GM12864 (cell line): ENCODE results near the gene HOXB5.

Source experiments
- DNase-seq: peaks from one replicate; pipeline ENCODE4 v3.0.0-alpha.2; 2011; ENCODE audit warnings: low read depth
- H3K4me3 ChIP-seq: 2 replicates; pipeline ENCODE4 v1.5.1; 2011; ENCODE audit warnings: mild to moderate bottlenecking, low read depth, low read length, control low read depth
- TF ChIP-seq, protein P1 (sequence below): IDR thresholded peaks from 2 replicates; pipeline ENCODE4 v1.5.1; 2011; ENCODE audit warnings: low read depth, mild to moderate bottlenecking, moderate library complexity, low read length, control low read depth, inconsistent platforms; ENCODE audit errors: missing control alignments

Gene HOXB5

GRCh38 chr17:48627623-48628521, 34.3 kb upstream of the HOXB5 start:
- TF ChIP-seq, protein P1, sequence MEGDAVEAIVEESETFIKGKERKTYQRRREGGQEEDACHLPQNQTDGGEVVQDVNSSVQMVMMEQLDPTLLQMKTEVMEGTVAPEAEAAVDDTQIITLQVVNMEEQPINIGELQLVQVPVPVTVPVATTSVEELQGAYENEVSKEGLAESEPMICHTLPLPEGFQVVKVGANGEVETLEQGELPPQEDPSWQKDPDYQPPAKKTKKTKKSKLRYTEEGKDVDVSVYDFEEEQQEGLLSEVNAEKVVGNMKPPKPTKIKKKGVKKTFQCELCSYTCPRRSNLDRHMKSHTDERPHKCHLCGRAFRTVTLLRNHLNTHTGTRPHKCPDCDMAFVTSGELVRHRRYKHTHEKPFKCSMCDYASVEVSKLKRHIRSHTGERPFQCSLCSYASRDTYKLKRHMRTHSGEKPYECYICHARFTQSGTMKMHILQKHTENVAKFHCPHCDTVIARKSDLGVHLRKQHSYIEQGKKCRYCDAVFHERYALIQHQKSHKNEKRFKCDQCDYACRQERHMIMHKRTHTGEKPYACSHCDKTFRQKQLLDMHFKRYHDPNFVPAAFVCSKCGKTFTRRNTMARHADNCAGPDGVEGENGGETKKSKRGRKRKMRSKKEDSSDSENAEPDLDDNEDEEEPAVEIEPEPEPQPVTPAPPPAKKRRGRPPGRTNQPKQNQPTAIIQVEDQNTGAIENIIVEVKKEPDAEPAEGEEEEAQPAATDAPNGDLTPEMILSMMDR: no peak
- no peak for DNase-seq
- no peak overlapping the region for H3K4me3 ChIP-seq

DNA sequence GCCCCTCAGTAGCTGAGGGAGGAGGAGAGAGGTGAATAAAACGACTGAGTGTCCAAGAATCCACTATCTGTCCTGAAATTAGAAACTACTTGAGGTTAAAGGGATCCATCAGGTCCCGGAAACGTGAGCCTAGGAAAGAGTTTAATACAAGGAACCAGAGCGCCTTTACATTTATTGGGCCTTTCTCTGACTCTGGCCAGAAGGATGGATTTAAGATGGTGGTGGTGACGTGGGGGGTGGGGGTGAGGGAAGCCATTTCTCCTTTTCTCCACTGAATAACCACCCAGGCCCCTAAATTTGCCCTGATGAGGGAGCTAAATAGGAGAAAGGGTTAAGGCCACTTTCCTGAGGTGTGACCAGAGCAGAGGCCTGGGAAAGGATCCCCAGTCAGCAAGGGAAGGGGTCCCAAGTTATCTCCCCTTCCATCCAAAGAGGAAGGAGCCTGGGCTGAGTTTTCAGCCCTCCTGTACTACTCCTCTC, 33.6 kb upstream of the HOXB5 start:
- TF ChIP-seq, protein P1: no peak
- no peak for DNase-seq
- H3K4me3 ChIP-seq: no peak overlapping the region

DNA sequence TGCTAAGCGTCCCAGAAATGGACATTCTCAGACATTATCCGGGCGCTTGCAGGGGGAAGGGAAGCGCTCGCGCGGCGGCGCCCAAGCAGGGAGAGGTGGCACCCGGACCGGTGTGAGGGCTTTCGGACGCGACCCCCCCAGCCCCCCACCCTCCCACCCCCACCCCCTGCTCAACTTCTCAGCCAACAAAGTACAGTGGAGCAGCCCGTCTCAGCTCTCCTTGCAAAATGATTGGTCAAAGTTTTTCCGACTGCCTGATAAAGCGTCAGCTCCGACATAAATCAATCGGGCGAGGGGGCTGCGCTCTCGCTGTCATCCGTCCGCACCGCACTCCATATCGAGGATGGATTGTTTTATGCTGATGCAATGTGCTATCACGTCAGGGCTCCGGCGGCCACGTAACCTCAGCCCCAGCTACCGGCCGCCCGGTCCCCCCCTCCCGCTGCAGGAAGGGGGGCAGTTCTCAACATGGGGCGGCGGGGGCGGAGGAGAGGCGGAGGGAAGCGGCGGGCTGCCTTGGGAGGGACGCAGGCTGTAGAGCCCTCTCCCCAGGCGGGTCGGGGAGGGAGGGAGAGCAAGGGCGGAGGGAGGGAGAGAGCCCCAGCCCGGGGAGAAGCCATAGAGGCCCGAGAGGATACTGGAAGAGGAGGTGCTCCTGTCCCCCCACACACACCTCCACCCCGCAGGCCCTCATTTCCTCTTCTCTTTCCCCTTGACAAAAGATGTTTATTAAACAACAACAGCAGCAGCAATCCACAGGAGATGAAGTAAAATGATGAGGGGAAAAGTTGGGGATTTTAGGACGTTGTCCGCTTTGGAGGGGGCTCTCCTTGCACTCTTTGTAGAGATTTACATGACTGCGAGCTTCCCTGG, 32.9 kb upstream of the HOXB5 start, which contains the start of gene HOXB9:
Gene HOXB9, minus strand, starts transcription at position 114 of the 873 bp plus-strand sequence. Its CDS starts 89 bp downstream, at position 25.
- TF ChIP-seq, protein P1: no peak
- no peak for DNase-seq
- H3K4me3 ChIP-seq: peak within 1 kb of the TSS; percentile 47

DNA sequence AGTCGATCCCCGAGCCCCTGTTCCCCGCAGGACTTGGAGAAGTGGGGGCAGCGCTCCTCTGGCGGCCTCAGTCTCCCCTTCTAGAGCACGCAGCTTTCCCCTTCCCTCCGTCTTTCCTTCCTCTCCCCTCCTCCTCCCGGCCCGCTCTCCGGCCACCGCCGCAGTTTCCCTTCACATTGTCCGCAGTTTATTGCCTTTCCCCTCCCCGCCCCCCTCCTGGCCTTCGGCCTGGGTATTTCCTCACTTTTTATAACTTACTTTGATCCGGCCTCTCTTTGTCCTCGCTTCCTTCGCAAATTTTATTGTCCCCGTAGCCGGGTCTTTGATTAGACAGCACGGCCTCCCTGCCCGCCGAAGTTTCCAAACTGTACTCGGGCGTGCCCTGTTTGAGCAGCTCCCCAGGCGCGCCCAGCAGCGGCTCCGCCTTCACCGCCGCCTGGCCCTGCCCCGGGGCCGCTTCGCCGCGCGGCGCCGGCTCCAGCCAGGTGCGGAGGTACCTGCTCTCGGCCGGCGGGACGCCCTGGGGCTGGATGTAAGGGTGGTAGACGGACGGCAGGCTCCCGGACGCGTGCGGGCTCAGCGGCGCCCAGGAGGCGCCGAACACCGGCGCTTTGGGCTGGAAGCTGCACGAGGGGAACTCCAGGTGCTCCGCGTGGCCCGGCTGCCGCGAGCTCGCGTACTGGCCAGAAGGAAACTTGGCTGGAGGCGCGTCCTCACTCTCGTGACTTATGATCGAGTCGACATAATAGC, 32.1 kb upstream of the HOXB5 start:
- no peak for DNase-seq
- TF ChIP-seq, protein P1: no peak
- peak overlapping the region; percentile 47 for H3K4me3 ChIP-seq

- H3K4me3 ChIP-seq: peak overlapping the region; percentile 47
- TF ChIP-seq, protein P1: no peak
- DNase-seq: no peak
Measured at GRCh38 chr17:48624544-48625494, 31.2 kb upstream of the HOXB5 start.

DNA sequence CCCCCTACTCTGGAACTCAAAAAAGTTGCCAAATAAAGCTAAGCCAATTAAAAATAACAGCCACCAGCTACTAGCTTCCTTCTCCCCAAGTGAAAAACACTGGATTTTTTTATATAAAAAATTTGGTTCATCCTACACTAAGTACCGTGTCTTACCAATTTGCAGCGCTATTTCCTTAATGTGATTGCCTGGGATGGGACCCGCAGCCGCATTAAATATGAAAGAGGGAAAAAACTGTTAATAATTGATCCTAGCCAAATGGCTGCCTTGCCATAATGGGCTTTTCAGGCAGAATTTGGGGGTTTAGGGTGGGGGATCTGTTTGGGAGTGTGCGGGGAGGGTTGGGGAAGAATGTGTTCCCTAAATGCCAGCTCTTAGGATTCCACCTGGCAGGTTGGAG, 30.5 kb upstream of the HOXB5 start:
- TF ChIP-seq, protein P1: no peak
- no peak for DNase-seq
- no peak overlapping the region for H3K4me3 ChIP-seq
